ENCODE measurements around the gene FLNC. TPM values are rescaled to one million over a fixed set of nuclear protein-coding genes. Genes with fewer than 3 reads are reported as not detected.

FLNC gene
- total RNA-seq, 1 experiment from 2014 or later, result 8.0 TPM

GRCh38 chr7:128841921-128842673 is 11.9 kb downstream of the FLNC start (continued):
- TF ChIP-seq E2F1 (CRISPR knock-in tag; IDR thresholded peaks at IDR 0.05) (no peak), E2F4 (CRISPR knock-in tag; IDR thresholded peaks at IDR 0.05; ENCODE audit: borderline replicate concordance, low read depth) (no peak), IRF2 (CRISPR knock-in tag; IDR thresholded peaks at IDR 0.05; ENCODE audit: borderline replicate concordance, low read depth) (no peak), AFF4 (CRISPR knock-in tag; IDR thresholded peaks at IDR 0.05; ENCODE audit: borderline replicate concordance) (no peak), ZNF396 (CRISPR knock-in tag; IDR thresholded peaks at IDR 0.05; ENCODE audit: borderline replicate concordance) (no peak), EMX1 (CRISPR knock-in tag; IDR thresholded peaks at IDR 0.05) (no peak), PRDM15 (CRISPR knock-in tag; IDR thresholded peaks at IDR 0.05) (no peak), CBFB (CRISPR knock-in tag; IDR thresholded peaks at IDR 0.05; ENCODE audit: low read depth) (no peak), NFATC4 (CRISPR knock-in tag; IDR thresholded peaks at IDR 0.05) (no peak), ETV6 (CRISPR knock-in tag; IDR thresholded peaks at IDR 0.05) (no peak), ZNF219 (CRISPR knock-in tag; IDR thresholded peaks at IDR 0.05; ENCODE audit: borderline replicate concordance) (no peak), PREB (CRISPR knock-in tag; IDR thresholded peaks at IDR 0.05; ENCODE audit: borderline replicate concordance) (no peak), ZNF671 (CRISPR knock-in tag; IDR thresholded peaks at IDR 0.05) (no peak)

Data from WTC11 (cell line).